GM23338 (cell line): ENCODE data around the gene CD6. TPM values are rescaled to one million over a fixed set of nuclear protein-coding genes. Genes with fewer than 3 reads are reported as not detected.

Experiments
- ATAC-seq: fragments of 200-7000 bp; cut with Tn5 transposase; 3 replicates; pipeline ENCODE4 v1.9.1; 2020
- DNase-seq: peaks from one replicate; pipeline ENCODE4 v3.0.0-alpha.2; 2015; ENCODE audit warnings: low spot score
- H2AFZ ChIP-seq: fragments of 200-600 bp; sonication (generic); 2 replicates; pipeline ENCODE4 v1.8.0; 2016; ENCODE audit warnings: antibody characterized with exemption, mild to moderate bottlenecking, moderate library complexity
- H3F3A ChIP-seq: fragments of 200-600 bp; sonication (generic); replicated peaks from 2 replicates; pipeline ENCODE4 v1.8.0; 2017; ENCODE audit warnings: antibody characterized with exemption, mixed run types, low read depth
- H3K27ac ChIP-seq: fragments of 200-600 bp; sonication (generic); 2 replicates; pipeline ENCODE4 v1.6.1; 2016; ENCODE audit warnings: low read depth
- H3K27me3 ChIP-seq: fragments of 200-600 bp; sonication (generic); 2 replicates; pipeline ENCODE4 v1.8.0; 2016; ENCODE audit warnings: mild to moderate bottlenecking, mixed run types, moderate library complexity; ENCODE audit not compliant: insufficient read depth
- H3K36me3 ChIP-seq: fragments of 200-600 bp; sonication (generic); 2 replicates; pipeline ENCODE4 v1.8.0; 2016; ENCODE audit warnings: mild to moderate bottlenecking; ENCODE audit not compliant: insufficient read depth
- H3K4me1 ChIP-seq: fragments of 200-600 bp; sonication (generic); 2 replicates; pipeline ENCODE4 v1.8.0; 2016; ENCODE audit warnings: mild to moderate bottlenecking, moderate library complexity; ENCODE audit not compliant: insufficient read depth
- H3K4me2 ChIP-seq: fragments of 200-600 bp; sonication (generic); 2 replicates; pipeline ENCODE4 v1.7.1; 2017; ENCODE audit warnings: mixed run types
- H3K4me3 ChIP-seq: fragments of 200-600 bp; sonication (generic); 2 replicates; pipeline ENCODE4 v1.6.1; 2016; ENCODE audit warnings: mixed run types
- H3K79me2 ChIP-seq: fragments of 200-600 bp; sonication (generic); replicated peaks from 2 replicates; pipeline ENCODE4 v1.8.0; 2017; ENCODE audit warnings: mild to moderate bottlenecking; ENCODE audit not compliant: insufficient read depth
- H3K9me2 ChIP-seq: fragments of 200-600 bp; sonication (generic); 2 replicates; pipeline ENCODE4 v1.8.0; 2017; ENCODE audit not compliant: insufficient read depth
- H4K20me1 ChIP-seq: fragments of 200-600 bp; sonication (generic); replicated peaks from 2 replicates; pipeline ENCODE4 v1.8.0; 2017; ENCODE audit warnings: mild to moderate bottlenecking; ENCODE audit not compliant: insufficient read depth
- H3K27ac Mint-ChIP-seq: 2 replicates; pipeline ENCODE4 v1.8.0; 2020; ENCODE audit warnings: inconsistent platforms, mild to moderate bottlenecking, moderate library complexity, mixed read lengths
- H3K27me3 Mint-ChIP-seq: 3 replicates; pipeline ENCODE4 v1.8.0; 2022; ENCODE audit warnings: low read depth, mild to moderate bottlenecking, moderate library complexity, mixed read lengths, inconsistent platforms; ENCODE audit not compliant: insufficient read depth, poor library complexity
- H3K36me3 Mint-ChIP-seq: 3 replicates; pipeline ENCODE4 v1.8.0; 2021; ENCODE audit warnings: low read depth, mild to moderate bottlenecking, inconsistent platforms, moderate library complexity, mixed read lengths
- H3K4me1 Mint-ChIP-seq: 3 replicates; pipeline ENCODE4 v1.8.0; 2020; ENCODE audit warnings: mild to moderate bottlenecking, inconsistent platforms, mixed read lengths
- H3K4me3 Mint-ChIP-seq: 3 replicates; pipeline ENCODE4 v1.8.0; 2021; ENCODE audit warnings: moderate library complexity, mild to moderate bottlenecking, inconsistent platforms, mixed read lengths
- H3K9me3 Mint-ChIP-seq: 3 replicates; pipeline ENCODE4 v1.8.0; 2020; ENCODE audit warnings: moderate library complexity, mild to moderate bottlenecking, inconsistent platforms, mixed read lengths
- ETS1 ChIP-seq: IDR thresholded peaks from 2 replicates; pipeline ENCODE4 v1.6.1; 2016; ENCODE audit warnings: antibody characterized with exemption
- EZH2 ChIP-seq: fragments of 200-600 bp; sonication (generic); IDR thresholded peaks from one replicate; pipeline ENCODE4 v1.8.0; 2017; ENCODE audit warnings: antibody characterized with exemption, mild to moderate bottlenecking, low read depth; ENCODE audit not compliant: unreplicated experiment
- EZH2phosphoT487 ChIP-seq: fragments of 200-600 bp; sonication (generic); IDR thresholded peaks from one replicate; pipeline ENCODE4 v1.8.1; 2018; ENCODE audit warnings: antibody characterized with exemption; ENCODE audit not compliant: unreplicated experiment
- JUNB ChIP-seq: IDR thresholded peaks from one replicate; pipeline ENCODE4 v1.6.1; 2016; ENCODE audit warnings: antibody characterized with exemption; ENCODE audit not compliant: unreplicated experiment
- NANOG ChIP-seq: IDR thresholded peaks from 2 replicates; pipeline ENCODE4 v1.6.1; 2016; ENCODE audit warnings: antibody characterized with exemption, borderline replicate concordance
- POLR2AphosphoS5 ChIP-seq: IDR thresholded peaks from 2 replicates; pipeline ENCODE4 v1.6.1; 2016; ENCODE audit warnings: antibody characterized with exemption, low read depth
- REST ChIP-seq: IDR thresholded peaks from one replicate; pipeline ENCODE4 v1.6.1; 2018; ENCODE audit warnings: antibody characterized with exemption; ENCODE audit not compliant: unreplicated experiment
- STAT1 ChIP-seq: IDR thresholded peaks from one replicate; pipeline ENCODE4 v1.6.1; 2016; ENCODE audit warnings: antibody characterized with exemption; ENCODE audit not compliant: unreplicated experiment
- ZNF331 ChIP-seq: fragments of 250-450 bp; sonication (Bioruptor Pico); IDR thresholded peaks from 2 replicates; pipeline ENCODE4 v1.5.0; 2020; ENCODE audit warnings: low read depth, mild to moderate bottlenecking, moderate library complexity
- polyA plus RNA-seq: library from polyadenylated mRNA; unstranded; fragments of >200 nt; fragmentation: Nextera tagmentation; extraction: Ambion mirVana; gene quantifications from 2 replicates; pipeline ENCODE4 v1.2.1, GENCODE V29; 2016
- total RNA-seq: library from RNA; depleted of rRNA; stranded (reverse); fragments of >200 nt; shearing (Covaris generic); gene quantifications from 2 replicates; pipeline ENCODE4 v1.2.3, GENCODE V29; 2014
- TF ChIP-seq, protein P1 (sequence below), 2 experiments: fragments of 200-600 bp in 1 of 2; sonication (generic) in 1 of 2; conservative IDR thresholded peaks; 2 replicates each; pipeline versions ENCODE4 v1.5.1 to v1.6.1; 2016 to 2017; ENCODE audit warnings: antibody characterized with exemption in 2 of 2, low read depth in 2 of 2, mild to moderate bottlenecking in 2 of 2, moderate library complexity in 1 of 2
- TF ChIP-seq, protein P2 (sequence below): fragments of 250-450 bp; sonication (Bioruptor Pico); IDR thresholded peaks from 2 replicates; pipeline ENCODE4 v1.5.0; 2020; ENCODE audit warnings: mild to moderate bottlenecking, moderate library complexity

The CD6 gene
- total and polyA plus RNA-seq, 2 experiments from 2014 or later, result 0.49 TPM; not detected in 1

GRCh38 chr11:60960405-60960804 is 11.1 kb upstream of the CD6 start:
- Mint-ChIP-seq H3K4me3 (no peak overlapping the region), H3K9me3 (no peaks in the 10 kb centered on the region), H3K4me1 (no peaks in the 10 kb centered on the region), H3K27ac (no peak overlapping the region), H3K36me3 (no peaks in the 10 kb centered on the region), H3K27me3 (peaks cover 3% of the 10 kb centered on the region)
- H3F3A ChIP-seq, result no peaks in the 10 kb centered on the region
- no peaks in the 10 kb centered on the region for H3K9me2 ChIP-seq
- H3K4me3 ChIP-seq, result no peak overlapping the region
- no peak for TF ChIP-seq NANOG
- TF ChIP-seq JUNB, result no peak
- no peak for TF ChIP-seq EZH2phosphoT487
- no peak for TF ChIP-seq POLR2AphosphoS5
- TF ChIP-seq ZNF331 (CRISPR knock-in tag), result no peak
- TF ChIP-seq STAT1, result no peak
- TF ChIP-seq, protein P1, sequence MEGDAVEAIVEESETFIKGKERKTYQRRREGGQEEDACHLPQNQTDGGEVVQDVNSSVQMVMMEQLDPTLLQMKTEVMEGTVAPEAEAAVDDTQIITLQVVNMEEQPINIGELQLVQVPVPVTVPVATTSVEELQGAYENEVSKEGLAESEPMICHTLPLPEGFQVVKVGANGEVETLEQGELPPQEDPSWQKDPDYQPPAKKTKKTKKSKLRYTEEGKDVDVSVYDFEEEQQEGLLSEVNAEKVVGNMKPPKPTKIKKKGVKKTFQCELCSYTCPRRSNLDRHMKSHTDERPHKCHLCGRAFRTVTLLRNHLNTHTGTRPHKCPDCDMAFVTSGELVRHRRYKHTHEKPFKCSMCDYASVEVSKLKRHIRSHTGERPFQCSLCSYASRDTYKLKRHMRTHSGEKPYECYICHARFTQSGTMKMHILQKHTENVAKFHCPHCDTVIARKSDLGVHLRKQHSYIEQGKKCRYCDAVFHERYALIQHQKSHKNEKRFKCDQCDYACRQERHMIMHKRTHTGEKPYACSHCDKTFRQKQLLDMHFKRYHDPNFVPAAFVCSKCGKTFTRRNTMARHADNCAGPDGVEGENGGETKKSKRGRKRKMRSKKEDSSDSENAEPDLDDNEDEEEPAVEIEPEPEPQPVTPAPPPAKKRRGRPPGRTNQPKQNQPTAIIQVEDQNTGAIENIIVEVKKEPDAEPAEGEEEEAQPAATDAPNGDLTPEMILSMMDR (conservative IDR thresholded peaks at IDR 0.05; ENCODE audit: low read depth in 2 of 2), result no peak
- no peak for TF ChIP-seq ETS1
- TF ChIP-seq, protein P2, sequence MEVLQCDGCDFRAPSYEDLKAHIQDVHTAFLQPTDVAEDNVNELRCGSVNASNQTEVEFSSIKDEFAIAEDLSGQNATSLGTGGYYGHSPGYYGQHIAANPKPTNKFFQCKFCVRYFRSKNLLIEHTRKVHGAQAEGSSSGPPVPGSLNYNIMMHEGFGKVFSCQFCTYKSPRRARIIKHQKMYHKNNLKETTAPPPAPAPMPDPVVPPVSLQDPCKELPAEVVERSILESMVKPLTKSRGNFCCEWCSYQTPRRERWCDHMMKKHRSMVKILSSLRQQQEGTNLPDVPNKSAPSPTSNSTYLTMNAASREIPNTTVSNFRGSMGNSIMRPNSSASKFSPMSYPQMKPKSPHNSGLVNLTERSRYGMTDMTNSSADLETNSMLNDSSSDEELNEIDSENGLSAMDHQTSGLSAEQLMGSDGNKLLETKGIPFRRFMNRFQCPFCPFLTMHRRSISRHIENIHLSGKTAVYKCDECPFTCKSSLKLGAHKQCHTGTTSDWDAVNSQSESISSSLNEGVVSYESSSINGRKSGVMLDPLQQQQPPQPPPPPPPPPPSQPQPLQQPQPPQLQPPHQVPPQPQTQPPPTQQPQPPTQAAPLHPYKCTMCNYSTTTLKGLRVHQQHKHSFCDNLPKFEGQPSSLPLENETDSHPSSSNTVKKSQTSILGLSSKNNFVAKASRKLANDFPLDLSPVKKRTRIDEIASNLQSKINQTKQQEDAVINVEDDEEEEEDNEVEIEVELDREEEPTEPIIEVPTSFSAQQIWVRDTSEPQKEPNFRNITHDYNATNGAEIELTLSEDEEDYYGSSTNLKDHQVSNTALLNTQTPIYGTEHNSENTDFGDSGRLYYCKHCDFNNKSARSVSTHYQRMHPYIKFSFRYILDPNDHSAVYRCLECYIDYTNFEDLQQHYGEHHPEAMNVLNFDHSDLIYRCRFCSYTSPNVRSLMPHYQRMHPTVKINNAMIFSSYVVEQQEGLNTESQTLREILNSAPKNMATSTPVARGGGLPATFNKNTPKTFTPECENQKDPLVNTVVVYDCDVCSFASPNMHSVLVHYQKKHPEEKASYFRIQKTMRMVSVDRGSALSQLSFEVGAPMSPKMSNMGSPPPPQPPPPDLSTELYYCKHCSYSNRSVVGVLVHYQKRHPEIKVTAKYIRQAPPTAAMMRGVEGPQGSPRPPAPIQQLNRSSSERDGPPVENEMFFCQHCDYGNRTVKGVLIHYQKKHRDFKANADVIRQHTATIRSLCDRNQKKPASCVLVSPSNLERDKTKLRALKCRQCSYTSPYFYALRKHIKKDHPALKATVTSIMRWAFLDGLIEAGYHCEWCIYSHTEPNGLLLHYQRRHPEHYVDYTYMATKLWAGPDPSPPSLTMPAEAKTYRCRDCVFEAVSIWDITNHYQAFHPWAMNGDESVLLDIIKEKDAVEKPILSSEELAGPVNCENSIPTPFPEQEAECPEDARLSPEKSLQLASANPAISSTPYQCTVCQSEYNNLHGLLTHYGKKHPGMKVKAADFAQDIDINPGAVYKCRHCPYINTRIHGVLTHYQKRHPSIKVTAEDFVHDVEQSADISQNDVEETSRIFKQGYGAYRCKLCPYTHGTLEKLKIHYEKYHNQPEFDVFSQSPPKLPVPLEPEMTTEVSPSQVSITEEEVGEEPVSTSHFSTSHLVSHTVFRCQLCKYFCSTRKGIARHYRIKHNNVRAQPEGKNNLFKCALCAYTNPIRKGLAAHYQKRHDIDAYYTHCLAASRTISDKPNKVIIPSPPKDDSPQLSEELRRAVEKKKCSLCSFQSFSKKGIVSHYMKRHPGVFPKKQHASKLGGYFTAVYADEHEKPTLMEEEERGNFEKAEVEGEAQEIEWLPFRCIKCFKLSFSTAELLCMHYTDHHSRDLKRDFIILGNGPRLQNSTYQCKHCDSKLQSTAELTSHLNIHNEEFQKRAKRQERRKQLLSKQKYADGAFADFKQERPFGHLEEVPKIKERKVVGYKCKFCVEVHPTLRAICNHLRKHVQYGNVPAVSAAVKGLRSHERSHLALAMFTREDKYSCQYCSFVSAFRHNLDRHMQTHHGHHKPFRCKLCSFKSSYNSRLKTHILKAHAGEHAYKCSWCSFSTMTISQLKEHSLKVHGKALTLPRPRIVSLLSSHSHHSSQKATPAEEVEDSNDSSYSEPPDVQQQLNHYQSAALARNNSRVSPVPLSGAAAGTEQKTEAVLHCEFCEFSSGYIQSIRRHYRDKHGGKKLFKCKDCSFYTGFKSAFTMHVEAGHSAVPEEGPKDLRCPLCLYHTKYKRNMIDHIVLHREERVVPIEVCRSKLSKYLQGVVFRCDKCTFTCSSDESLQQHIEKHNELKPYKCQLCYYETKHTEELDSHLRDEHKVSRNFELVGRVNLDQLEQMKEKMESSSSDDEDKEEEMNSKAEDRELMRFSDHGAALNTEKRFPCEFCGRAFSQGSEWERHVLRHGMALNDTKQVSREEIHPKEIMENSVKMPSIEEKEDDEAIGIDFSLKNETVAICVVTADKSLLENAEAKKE (CRISPR knock-in tag), result no peak
- TF ChIP-seq EZH2, result no peak
- TF ChIP-seq REST, result no peak
- DNase-seq (no peak), ATAC-seq (no peak)
- no peaks in the 10 kb centered on the region for H4K20me1 ChIP-seq
- H3K36me3 ChIP-seq, result no peaks in the 10 kb centered on the region
- no peak overlapping the region for H3K27ac ChIP-seq
- H2AFZ ChIP-seq, result no peak overlapping the region
- H3K4me2 ChIP-seq, result no peak overlapping the region
- H3K27me3 ChIP-seq, result no peaks in the 10 kb centered on the region
- no peaks in the 10 kb centered on the region for H3K79me2 ChIP-seq
- no peaks in the 10 kb centered on the region for H3K4me1 ChIP-seq
